K562 (cell line): ENCODE data around the gene UGT1A3. TPM values are rescaled to one million over a fixed set of nuclear protein-coding genes. Genes with fewer than 3 reads are reported as not detected.
"Not testable (repeated sequence)": the region's sequence is repeated elsewhere in the genome, so short reads cannot be mapped to it uniquely, and the experiment has no call there.

Experiments used
- ATAC-seq: fragments of 200-7000 bp; cut with Tn5 transposase; 3 replicates; pipeline ENCODE4 v1.9.1; 2020; ENCODE audit warnings: moderate library complexity
- BruUV-seq: library from RNA; stranded (reverse); fragments of 400-500 nt; replicated peaks from 2 replicates; lab custom pipeline; 2021; lab: Mats Ljungman, UMichigan
- CTCF ChIA-PET: fragments of 300-600 bp; formaldehyde crosslinking; extraction: SDS; loops from one replicate; lab custom pipeline; 2021; ENCODE audit warnings: low intra/inter-chr PET ratio; lab: Yijun Ruan, JAX
- POLR2A ChIA-PET: fragments of 300-600, 350-650 bp; sonication (Branson Sonifier 250); formaldehyde crosslinking; extraction: SDS; loops from one replicate; lab custom pipeline; 2021; ENCODE audit warnings: antibody characterized with exemption, inconsistent platforms; lab: Yijun Ruan, JAX
- DNase-seq, 4 experiments: peaks; one replicate each; pipeline versions ENCODE4 v3.0.0 to v3.0.0-alpha.2; 2011 to 2018; ENCODE audit warnings: low spot score in 3 of 4, mixed read lengths in 3 of 4; ENCODE audit errors: extremely low read depth in 1 of 4
- FAIRE-seq: peaks from 2 replicates; lab custom pipeline; 2011; peaks lifted over from hg19 to GRCh38; lab: Jason Lieb, UNC
- H2AFZ ChIP-seq: 2 replicates; pipeline ENCODE4 v1.6.0; 2011; ENCODE audit warnings: low read depth, low read length, control low read depth, inconsistent platforms
- H3K27ac ChIP-seq: fragments of 200-600 bp; 3 replicates; pipeline ENCODE4 v1.8.0; 2011; ENCODE audit warnings: low read depth, mild to moderate bottlenecking, control low read depth, inconsistent platforms, low read length, moderate library complexity, mixed read lengths; ENCODE audit errors: extremely low read depth
- H3K27me3 ChIP-seq, 2 experiments: fragments of 300-600 bp in 1 of 2; 2 replicates in 1 of 2; 3 replicates in 1 of 2; pipeline versions ENCODE4 v1.6.0 to v1.8.0; 2011; ENCODE audit warnings: inconsistent platforms in 2 of 2, low read length in 2 of 2, mild to moderate bottlenecking in 1 of 2, mixed read lengths in 1 of 2, moderate library complexity in 1 of 2; ENCODE audit not compliant: control insufficient read depth in 2 of 2, insufficient read depth in 2 of 2
- H3K36me3 ChIP-seq: fragments of 300-600 bp; 3 replicates; pipeline ENCODE4 v1.8.0; 2011; ENCODE audit warnings: mild to moderate bottlenecking, low read length, inconsistent platforms; ENCODE audit not compliant: control insufficient read depth, insufficient read depth
- H3K4me1 ChIP-seq, 2 experiments: fragments of 200-600 bp in 1 of 2; replicated peaks in 1 of 2; 2 replicates in 1 of 2; 3 replicates in 1 of 2; pipeline versions ENCODE4 v1.5.1 to v1.8.0; 2011; ENCODE audit warnings: inconsistent platforms in 2 of 2, low read length in 2 of 2, mild to moderate bottlenecking in 1 of 2, mixed read lengths in 1 of 2, moderate library complexity in 1 of 2; ENCODE audit not compliant: control insufficient read depth in 2 of 2, insufficient read depth in 2 of 2
- H3K4me2 ChIP-seq: 2 replicates; pipeline ENCODE4 v1.6.1; 2011; ENCODE audit warnings: low read length, control low read depth, inconsistent platforms, mixed read lengths; ENCODE audit not compliant: insufficient read depth
- H3K4me3 ChIP-seq: fragments of 200-600 bp; sonication (generic), shearing (Covaris generic); 2 replicates; pipeline ENCODE4 v1.5.1; 2016; ENCODE audit warnings: control low read depth, inconsistent platforms
- H3K79me2 ChIP-seq: fragments of 200-600 bp; 3 replicates; pipeline ENCODE4 v1.8.0; 2011; ENCODE audit warnings: low read length, inconsistent platforms; ENCODE audit not compliant: control insufficient read depth, insufficient read depth
- H3K9ac ChIP-seq, 2 experiments: 2 replicates each; pipeline versions ENCODE4 v1.6.0 to v1.6.1; 2011; ENCODE audit warnings: low read depth in 2 of 2, low read length in 2 of 2, control low read depth in 1 of 2, inconsistent platforms in 1 of 2, mild to moderate bottlenecking in 1 of 2, mixed read lengths in 1 of 2; ENCODE audit not compliant: insufficient read depth in 1 of 2
- H3K9me1 ChIP-seq: one replicate; pipeline ENCODE4 v1.6.0; 2011; ENCODE audit warnings: inconsistent platforms, mild to moderate bottlenecking, low read length, moderate library complexity; ENCODE audit not compliant: control insufficient read depth, insufficient read depth
- H3K9me3 ChIP-seq: replicated peaks from 2 replicates; pipeline ENCODE4 v1.5.1; 2011; ENCODE audit warnings: low read depth, low read length, inconsistent platforms; ENCODE audit not compliant: control insufficient read depth, insufficient read depth
- H4K20me1 ChIP-seq: replicated peaks from 2 replicates; pipeline ENCODE4 v1.6.1; 2011; ENCODE audit warnings: low read length, inconsistent platforms, mixed read lengths; ENCODE audit not compliant: control insufficient read depth, insufficient read depth
- ATF1 ChIP-seq, 2 experiments: fragments of 450-650 bp in 1 of 2; IDR thresholded peaks; 2 replicates each; pipeline ENCODE4 v1.6.1; 2016; ENCODE audit warnings: missing compliant biosample characterization in 1 of 2, missing genetic modification characterization in 1 of 2
- CC2D1A ChIP-seq: fragments of 450-650 bp; IDR thresholded peaks from 2 replicates; pipeline ENCODE4 v1.6.1; 2017; ENCODE audit warnings: mild to moderate bottlenecking
- EZH2 ChIP-seq: IDR thresholded peaks from 2 replicates; pipeline ENCODE4 v1.6.1; 2012; ENCODE audit warnings: low read depth, mild to moderate bottlenecking, inconsistent platforms, low read length, borderline replicate concordance
- MCM7 ChIP-seq, 2 experiments: fragments of 450-650 bp; IDR thresholded peaks; 2 replicates each; pipeline ENCODE4 v1.6.1; 2016 to 2018
- NCOA6 ChIP-seq: fragments of 450-650 bp; IDR thresholded peaks from 2 replicates; pipeline ENCODE4 v1.6.1; 2017; ENCODE audit warnings: mild to moderate bottlenecking
- NRF1 ChIP-seq, 2 experiments: fragments of 450-650 bp; IDR thresholded peaks in 1 of 2; conservative IDR thresholded peaks in 1 of 2; 2 replicates each; pipeline ENCODE4 v1.6.1; 2014; ENCODE audit warnings: mild to moderate bottlenecking in 2 of 2
- POLR2AphosphoS2 ChIP-seq: IDR thresholded peaks from 2 replicates; pipeline ENCODE4 v1.6.1; 2012; ENCODE audit warnings: low read length, improper control_type of control experiment
- PYGO2 ChIP-seq: fragments of 450-650 bp; IDR thresholded peaks from 2 replicates; pipeline ENCODE4 v1.6.1; 2016; ENCODE audit warnings: mild to moderate bottlenecking, missing genetic modification characterization, moderate library complexity, missing compliant biosample characterization
- SETDB1 ChIP-seq: IDR thresholded peaks from one replicate; pipeline ENCODE4 v1.6.1; 2012; ENCODE audit warnings: low read length, control low read depth, inconsistent platforms
- ZBTB8A ChIP-seq: fragments of 450-650 bp; IDR thresholded peaks from 2 replicates; pipeline ENCODE4 v1.6.1; 2018; ENCODE audit warnings: mild to moderate bottlenecking, moderate library complexity; ENCODE audit not compliant: partially characterized antibody
- ZNF146 ChIP-seq: IDR thresholded peaks from one replicate; pipeline ENCODE4 v1.6.1; 2018; ENCODE audit warnings: missing compliant biosample characterization; ENCODE audit not compliant: unreplicated experiment
- ZNF586 ChIP-seq: fragments of 450-650 bp; formaldehyde crosslinking; conservative IDR thresholded peaks from 2 replicates; pipeline ENCODE4 v1.4.0; 2020; ENCODE audit warnings: mild to moderate bottlenecking, moderate library complexity
- ZNF79 ChIP-seq: fragments of 250-450 bp; sonication (Bioruptor Pico); IDR thresholded peaks from 2 replicates; pipeline ENCODE4 v1.4.0; 2020; ENCODE audit warnings: low read depth, mild to moderate bottlenecking, moderate library complexity
- WGBS: fragments of 100-300 bp; shearing (Covaris generic); methylation state at CpG from one replicate; pipeline ENCODE4 v1.1.6; 2016; ENCODE audit warnings: low coverage, mixed read lengths; ENCODE audit not compliant: insufficient coverage; ENCODE audit errors: missing lambda C conversion rate; 5-methylcytosine and 5-hydroxymethylcytosine counted together
- in situ Hi-C: fragments of 300-500 bp; cut with MboI; formaldehyde crosslinking; loops from 4 replicates; pipeline ENCODE4 v1.15.0; 2018; ENCODE audit warnings: inconsistent platforms, mixed read lengths
- intact Hi-C: fragments of 100-400 bp; cut with micrococcal nuclease; formaldehyde crosslinking; loops from 2 replicates; pipeline ENCODE4 v1.14.2; 2022
- polyA plus RNA-seq, 8 experiments: library from polyadenylated mRNA; depleted of rRNA in 4 of 8; stranded (reverse) in 5 of 8; unstranded in 3 of 8; fragments of >200 nt; fragmentation: Nextera tagmentation in 2 of 8; fragmentation: Illumina TruSeq in 1 of 8; extraction: Ambion mirVana in 2 of 8; extraction: Trizol in 1 of 8; gene quantifications; 2 replicates each; pipeline versions ENCODE4 v1.2.1 to v1.2.3, GENCODE V29; 2011 to 2014; ENCODE audit warnings: inconsistent platforms in 1 of 8, missing spikeins in 1 of 8
- total RNA-seq, 7 experiments: library from RNA; depleted of rRNA in 6 of 7; stranded (reverse); fragments of >200 nt in 6 of 7; fragmentation: Illumina TruSeq in 2 of 7; extraction: Trizol in 2 of 7; gene quantifications; 2 replicates each; pipeline versions ENCODE4 v1.2.1 to v1.2.3, GENCODE V29; 2011 to 2021; ENCODE audit warnings: low replicate concordance in 1 of 7
- TF ChIP-seq, protein P1 (sequence below): fragments of 250-450 bp; sonication (Bioruptor Pico); IDR thresholded peaks from 2 replicates; pipeline ENCODE4 v1.8.0; 2022; ENCODE audit warnings: inconsistent platforms

The UGT1A3 gene
- total and polyA plus RNA-seq, 9 of the 15 experiments (the other 6 are each of a cell fraction or from before 2014, with no cell fraction given), result not detected

GRCh38 chr2:233718552-233718951 lies 10.3 kb upstream of the UGT1A3 start, which contains the start of gene UGT1A4 (continued):
- TF ChIP-seq PYGO2 (tag), result no peak

DNA sequence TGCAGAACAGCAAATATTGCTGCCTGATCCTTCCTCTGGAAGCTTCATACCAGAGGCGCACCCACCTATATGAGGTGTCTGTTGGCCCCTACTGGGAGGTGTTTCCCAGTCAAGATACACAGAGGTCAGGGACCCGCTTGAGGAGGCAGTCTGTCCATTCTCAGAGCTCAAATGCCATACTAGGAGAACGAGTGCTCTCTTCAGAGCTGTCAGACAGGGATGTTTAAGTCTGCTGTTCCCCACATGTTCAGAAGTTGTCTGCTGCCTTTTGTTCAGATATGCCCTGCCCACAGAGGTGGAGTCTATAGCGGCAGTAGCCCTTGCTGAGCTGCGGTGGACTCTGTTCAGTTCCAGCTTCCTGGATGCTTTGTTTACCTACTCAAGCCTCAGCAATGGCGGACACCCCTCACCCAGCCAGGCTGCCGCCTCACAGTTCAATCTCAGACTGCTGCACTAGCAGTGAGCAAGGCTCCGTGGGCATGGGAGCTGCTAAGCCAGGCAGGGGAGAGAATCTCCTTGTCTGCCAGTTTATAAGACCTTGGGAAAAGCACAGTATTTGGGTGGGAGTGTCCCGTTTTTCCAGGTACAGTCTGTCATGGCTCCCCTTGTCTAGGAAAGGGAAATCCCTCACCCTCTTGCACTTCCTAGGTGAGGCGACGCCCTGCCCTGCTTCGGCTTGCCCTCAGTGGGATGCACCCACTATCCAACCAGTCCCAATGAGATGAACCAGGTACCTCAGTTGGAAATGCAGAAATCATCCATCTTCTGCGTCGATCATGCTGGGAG lies 8.2 kb downstream of the UGT1A3 start:
- DNase-seq, BruUV-seq, H3K27ac ChIP-seq, CTCF ChIA-PET, FAIRE-seq, H3K27me3 ChIP-seq, H3K9me1 ChIP-seq, intact Hi-C loops, H2AFZ ChIP-seq, H3K9me3 ChIP-seq, H3K79me2 ChIP-seq, in situ Hi-C loops, H3K4me2 ChIP-seq, ATAC-seq, H3K4me1 ChIP-seq, H3K9ac ChIP-seq, H4K20me1 ChIP-seq, H3K36me3 ChIP-seq, H3K4me3 ChIP-seq: not testable (repeated sequence)
- POLR2A ChIA-PET, result interaction anchor here (0.7 kb wide), 1 partner anchor 29 kb away, joined by 3 read pairs; no protein-coding TSS in a partner anchor
- WGBS, result 0% methylated on average over 13 of the region's 14 CpGs

DNA sequence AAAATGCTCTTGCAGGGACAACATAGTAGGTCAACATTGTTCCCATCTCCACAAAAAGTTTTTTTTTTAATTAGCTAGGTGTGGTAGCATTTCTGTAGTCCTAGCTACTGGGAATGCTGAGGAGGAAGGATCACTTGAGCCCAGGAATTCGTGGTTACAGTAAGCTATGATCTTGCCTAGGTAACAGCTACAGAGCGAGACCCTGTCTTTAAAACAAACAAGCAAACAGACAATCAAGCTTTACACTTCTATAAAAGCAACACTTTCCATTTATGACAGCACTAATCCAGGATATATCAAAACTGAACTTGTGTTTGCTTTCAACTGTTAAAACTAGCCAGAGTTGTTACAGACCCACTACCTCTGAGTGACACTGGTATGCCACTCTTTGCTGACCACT lies 12.0 kb downstream of the UGT1A3 start:
- ChIA-PET POLR2A (no interaction called here), CTCF (no interaction called here)
- Histone ChIP-seq H3K79me2 (no peaks in the 10 kb centered on the region), H3K4me3 (no peak overlapping the region), H3K27ac (no peak overlapping the region), H3K4me2 (no peak overlapping the region), H3K4me1 (peaks cover 0 to 7% of the 10 kb centered on the region in 2 experiments; a peak in 2 of 5 replicates), H3K27me3 (no peaks in the 10 kb centered on the region), H3K9ac (no peak overlapping the region), H3K9me3 (no peaks in the 10 kb centered on the region), H3K36me3 (no peaks in the 10 kb centered on the region), H3K9me1 (no peaks in the 10 kb centered on the region), H2AFZ (no peak overlapping the region), H4K20me1 (no peaks in the 10 kb centered on the region)
- intact Hi-C loops, result no loop called here
- 0% methylated on average over 2 of the region's 2 CpGs for WGBS
- DNase-seq, result no peak
- FAIRE-seq, result no peak
- in situ Hi-C loops, result no loop called here
- BruUV-seq, result no TSS peak
- ATAC-seq, result no peak
- TF ChIP-seq MCM7 (IDR thresholded peaks at IDR 0.05) (no peak), NRF1 (conservative IDR thresholded peaks at IDR 0.05 in 1 of 2, IDR thresholded peaks at IDR 0.05 in 1 of 2) (no peak), ZNF586 (no peak), ZNF79 (CRISPR knock-in tag) (no peak), POLR2AphosphoS2 (no peak), ATF1 (CRISPR knock-in tag; IDR thresholded peaks at IDR 0.05) (no peak), ATF1 (tag; IDR thresholded peaks at IDR 0.05) (no peak), CC2D1A (no peak), ZNF146 (no peak), NCOA6 (no peak), EZH2 (no peak), ZBTB8A (no peak), SETDB1 (no peak)
- TF ChIP-seq, protein P1, sequence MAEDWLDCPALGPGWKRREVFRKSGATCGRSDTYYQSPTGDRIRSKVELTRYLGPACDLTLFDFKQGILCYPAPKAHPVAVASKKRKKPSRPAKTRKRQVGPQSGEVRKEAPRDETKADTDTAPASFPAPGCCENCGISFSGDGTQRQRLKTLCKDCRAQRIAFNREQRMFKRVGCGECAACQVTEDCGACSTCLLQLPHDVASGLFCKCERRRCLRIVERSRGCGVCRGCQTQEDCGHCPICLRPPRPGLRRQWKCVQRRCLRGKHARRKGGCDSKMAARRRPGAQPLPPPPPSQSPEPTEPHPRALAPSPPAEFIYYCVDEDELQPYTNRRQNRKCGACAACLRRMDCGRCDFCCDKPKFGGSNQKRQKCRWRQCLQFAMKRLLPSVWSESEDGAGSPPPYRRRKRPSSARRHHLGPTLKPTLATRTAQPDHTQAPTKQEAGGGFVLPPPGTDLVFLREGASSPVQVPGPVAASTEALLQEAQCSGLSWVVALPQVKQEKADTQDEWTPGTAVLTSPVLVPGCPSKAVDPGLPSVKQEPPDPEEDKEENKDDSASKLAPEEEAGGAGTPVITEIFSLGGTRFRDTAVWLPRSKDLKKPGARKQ (CRISPR knock-in tag), result no peak
